GM21423 (cell line): ENCODE results near the gene TNS4.

Experiments used
- ATAC-seq: cut with Tn5 transposase; IDR thresholded peaks from one replicate; pipeline ENCODE4 v1.9.1; 2021; ENCODE audit warnings: mild to moderate bottlenecking, moderate library complexity; ENCODE audit not compliant: unreplicated experiment

Gene TNS4

DNA sequence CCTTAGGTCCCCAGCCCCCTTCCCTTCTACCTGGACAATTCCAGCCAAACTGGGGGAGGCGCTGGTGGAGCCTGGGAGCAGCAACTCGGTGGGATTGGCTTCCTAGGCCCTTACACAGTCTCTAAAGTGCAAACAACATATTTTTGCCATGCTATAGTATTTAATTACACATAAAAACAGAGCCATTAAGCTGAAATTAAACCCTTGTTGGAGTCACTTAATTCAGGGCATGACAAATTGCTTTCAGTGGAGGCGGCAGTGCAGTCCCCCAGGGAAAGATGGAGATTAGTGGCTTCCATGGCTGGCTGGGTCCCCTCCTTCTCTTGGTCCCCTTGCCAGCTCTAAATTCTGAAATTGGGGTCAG, 40.8 kb downstream of the TNS4 start:
- ATAC-seq = no peak

DNA sequence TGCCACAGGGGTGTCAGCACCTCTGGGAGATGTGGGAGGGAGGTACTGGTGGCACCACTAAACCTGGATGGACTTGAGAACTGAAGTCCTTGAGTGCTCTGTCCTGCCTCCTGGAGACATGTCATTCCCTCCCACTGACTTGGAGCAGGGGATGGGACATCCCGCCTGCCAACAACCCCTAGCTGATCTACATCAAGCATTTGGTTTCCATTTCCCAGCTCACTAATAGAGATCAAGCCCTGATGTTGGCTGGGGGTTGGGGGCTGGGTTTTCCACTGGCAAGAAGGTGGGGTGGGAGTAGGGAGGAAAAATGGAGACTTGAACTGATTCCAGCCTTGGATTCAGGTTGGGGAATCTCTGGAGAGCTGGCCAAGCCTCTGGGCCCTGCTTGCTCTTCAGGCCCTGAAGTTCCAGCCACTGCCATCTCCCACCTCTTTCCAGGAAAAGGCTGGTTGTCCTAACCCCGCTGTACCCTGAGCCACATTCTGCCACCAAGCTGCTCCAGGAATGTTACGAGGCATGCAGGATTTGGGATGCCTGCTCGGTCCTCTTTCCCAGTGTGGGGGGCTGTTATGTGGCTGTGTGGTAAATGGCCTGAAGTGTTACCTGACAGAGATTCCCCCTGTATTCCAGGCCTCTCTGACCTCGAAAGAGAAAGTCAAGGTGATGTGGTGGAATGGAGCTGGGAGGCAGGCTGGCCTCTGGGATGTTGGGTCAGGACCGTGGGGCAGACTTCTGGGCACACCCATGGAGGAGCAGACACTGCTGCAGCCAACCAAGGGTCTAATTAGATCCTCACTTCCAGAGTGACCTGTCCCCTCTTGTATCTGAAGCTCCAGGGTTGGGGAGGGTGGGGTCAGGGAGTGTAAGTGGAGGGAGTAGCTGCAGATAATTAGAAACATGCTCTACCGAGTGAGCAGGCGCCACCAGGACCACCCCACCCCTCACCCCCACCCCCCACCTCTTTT, 41.5 kb downstream of the TNS4 start:
- no peak for ATAC-seq

DNA sequence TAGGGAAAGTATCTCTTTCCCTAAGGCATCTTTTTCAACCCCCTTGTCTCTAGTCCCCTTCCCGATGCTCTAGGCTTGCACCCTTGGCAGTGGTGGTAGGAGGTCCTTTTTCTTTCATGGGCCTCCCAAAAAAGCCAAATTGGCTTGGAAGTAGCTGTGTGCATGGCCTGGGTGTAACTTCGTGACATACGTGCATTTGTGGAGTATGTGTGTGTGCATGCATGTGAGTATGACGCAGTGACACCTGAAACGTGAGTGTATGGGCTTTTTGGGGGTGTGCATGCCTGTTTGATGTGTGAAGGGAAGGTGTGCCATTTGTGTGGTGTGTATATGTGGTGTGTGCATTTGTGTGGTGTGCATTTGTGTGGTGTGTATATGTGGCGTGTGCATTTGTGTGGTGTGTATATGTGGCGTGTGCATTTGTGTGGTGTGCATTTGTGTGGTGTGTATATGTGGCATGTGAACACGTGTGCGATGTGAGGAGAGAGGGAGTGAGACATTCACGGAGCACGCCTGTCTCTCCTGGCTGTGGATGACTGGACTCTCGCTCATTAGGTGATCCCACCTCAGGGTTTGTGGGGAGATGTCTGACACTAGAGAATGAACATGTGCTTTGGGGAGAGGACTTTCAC, 42.5 kb downstream of the TNS4 start:
- no peak for ATAC-seq

DNA sequence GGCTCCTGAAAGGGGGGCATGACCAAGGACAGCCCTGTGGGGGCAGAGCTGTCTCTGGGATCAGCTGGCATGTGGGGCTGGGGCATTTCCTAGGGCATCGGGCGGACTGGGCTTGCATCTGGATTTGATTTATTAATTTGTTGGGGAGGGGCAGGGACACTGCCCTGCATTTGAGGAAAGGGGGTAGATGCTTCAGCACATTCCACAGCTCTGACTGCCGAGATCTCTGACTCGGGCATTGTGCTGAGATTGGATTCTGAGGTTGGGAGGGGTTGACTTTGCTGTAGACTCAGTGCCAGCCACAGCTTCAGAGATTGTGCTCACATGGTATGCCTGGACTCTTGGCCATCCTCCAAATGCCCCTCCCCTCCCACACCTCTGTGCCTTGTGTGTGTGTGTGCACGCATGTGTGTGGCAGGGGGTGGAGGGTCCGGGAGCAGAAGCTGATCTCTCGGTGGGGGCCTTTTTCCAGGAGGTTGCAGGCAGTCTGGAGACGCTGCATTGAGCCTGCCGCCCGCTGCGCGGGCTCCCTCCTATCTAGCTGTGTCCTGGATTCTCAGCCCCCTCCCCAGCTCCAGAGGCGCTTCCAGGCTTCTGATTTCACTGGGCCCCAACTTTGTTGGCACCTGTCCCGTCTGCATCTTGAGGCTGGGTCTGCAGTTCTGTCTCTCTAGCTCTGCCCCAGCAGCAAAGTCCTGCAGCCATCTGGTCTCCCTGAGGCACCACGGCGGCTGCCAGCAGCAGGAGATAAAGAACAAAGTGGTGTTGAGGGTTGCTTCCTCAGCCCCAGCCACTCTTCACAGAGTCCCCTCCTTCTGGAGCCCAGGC, 43.2 kb downstream of the TNS4 start:
- no peak for ATAC-seq

- ATAC-seq = no peak
Measured at GRCh38 chr17:40457369-40457768, 44.1 kb downstream of the TNS4 start.

DNA sequence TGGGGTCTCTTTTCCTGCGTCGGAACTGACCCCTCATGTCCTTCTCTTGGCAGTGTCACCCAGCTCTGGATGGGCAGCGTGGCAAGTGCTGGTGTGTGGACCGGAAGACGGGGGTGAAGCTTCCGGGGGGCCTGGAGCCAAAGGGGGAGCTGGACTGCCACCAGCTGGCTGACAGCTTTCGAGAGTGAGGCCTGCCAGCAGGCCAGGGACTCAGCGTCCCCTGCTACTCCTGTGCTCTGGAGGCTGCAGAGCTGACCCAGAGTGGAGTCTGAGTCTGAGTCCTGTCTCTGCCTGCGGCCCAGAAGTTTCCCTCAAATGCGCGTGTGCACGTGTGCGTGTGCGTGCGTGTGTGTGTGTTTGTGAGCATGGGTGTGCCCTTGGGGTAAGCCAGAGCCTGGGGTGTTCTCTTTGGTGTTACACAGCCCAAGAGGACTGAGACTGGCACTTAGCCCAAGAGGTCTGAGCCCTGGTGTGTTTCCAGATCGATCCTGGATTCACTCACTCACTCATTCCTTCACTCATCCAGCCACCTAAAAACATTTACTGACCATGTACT, 44.9 kb downstream of the TNS4 start:
- ATAC-seq = no peak

DNA sequence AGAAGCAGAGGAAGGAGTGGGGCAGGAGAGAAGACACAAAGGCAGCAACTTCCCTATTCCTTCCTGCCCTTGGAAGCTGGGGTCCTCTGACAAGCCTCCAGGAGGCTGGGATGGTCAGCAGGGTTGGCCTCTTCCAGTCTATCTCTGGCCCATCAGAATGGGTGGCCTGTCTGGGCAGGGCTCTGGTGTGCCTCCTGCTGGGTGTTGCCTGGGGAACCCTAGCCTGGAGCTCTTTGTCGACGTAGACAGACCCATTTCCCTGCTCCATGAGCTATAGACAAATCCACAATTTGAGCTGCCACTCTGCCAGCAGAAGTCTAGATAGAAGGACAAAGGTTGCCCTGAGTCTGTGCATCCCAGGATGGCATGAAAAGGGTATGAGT, 46.8 kb downstream of the TNS4 start:
- ATAC-seq = no peak

GRCh38 chr17:40453881-40454612, 47.4 kb downstream of the TNS4 start:
- ATAC-seq = no peak

DNA sequence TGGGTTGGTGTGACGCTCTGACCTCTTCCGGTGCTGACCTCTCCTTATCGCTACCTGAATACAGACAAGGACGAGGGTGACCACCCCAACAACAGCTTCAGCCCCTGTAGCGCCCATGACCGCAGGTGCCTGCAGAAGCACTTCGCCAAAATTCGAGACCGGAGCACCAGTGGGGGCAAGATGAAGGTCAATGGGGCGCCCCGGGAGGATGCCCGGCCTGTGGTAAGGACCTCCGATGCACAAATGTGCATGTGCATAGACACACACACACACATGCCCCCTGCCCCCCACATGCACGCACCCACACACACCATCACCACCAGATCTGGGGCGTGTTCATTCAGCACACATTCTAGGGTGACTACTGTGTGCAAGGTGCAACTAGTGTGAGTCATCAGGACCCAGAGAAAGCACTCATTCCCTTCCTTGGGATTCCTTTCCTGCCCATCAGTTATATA, 48.5 kb downstream of the TNS4 start:
- ATAC-seq = no peak

GRCh38 chr17:40452216-40452787, 49.1 kb downstream of the TNS4 start:
- no peak for ATAC-seq

- ATAC-seq = no peak
Measured at GRCh38 chr17:40451420-40451819, 50.0 kb downstream of the TNS4 start.

DNA sequence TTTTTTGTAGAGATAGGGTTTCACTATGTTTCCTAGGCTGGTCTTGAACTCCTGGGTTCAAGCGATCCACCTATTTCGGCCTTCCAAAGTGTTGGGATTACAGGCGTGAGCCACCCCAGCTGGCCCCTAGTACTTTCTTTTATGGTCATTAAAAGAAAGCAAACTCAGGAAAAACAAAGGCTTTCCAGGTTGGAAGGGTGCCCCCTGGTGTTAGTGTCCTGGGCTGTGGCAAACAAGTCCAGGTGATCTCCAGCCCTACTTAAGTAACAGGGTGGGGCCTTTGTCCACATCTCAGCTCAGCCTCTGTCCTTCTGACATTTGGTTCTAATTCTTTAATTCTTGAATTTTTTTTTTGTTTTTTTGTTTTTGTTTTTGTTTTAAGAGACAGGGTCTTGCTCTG, 51.2 kb downstream of the TNS4 start:
- ATAC-seq = no peak

GRCh38 chr17:40448639-40449261, 52.7 kb downstream of the TNS4 start:
- ATAC-seq = no peak

GRCh38 chr17:40448213-40448638, 53.2 kb downstream of the TNS4 start:
- ATAC-seq = no peak

GRCh38 chr17:40447806-40448205, 53.6 kb downstream of the TNS4 start:
- no peak for ATAC-seq

GRCh38 chr17:40447148-40447644, 54.2 kb downstream of the TNS4 start:
- no peak for ATAC-seq

GRCh38 chr17:40445751-40446468, 55.5 kb downstream of the TNS4 start:
- ATAC-seq = no peak

DNA sequence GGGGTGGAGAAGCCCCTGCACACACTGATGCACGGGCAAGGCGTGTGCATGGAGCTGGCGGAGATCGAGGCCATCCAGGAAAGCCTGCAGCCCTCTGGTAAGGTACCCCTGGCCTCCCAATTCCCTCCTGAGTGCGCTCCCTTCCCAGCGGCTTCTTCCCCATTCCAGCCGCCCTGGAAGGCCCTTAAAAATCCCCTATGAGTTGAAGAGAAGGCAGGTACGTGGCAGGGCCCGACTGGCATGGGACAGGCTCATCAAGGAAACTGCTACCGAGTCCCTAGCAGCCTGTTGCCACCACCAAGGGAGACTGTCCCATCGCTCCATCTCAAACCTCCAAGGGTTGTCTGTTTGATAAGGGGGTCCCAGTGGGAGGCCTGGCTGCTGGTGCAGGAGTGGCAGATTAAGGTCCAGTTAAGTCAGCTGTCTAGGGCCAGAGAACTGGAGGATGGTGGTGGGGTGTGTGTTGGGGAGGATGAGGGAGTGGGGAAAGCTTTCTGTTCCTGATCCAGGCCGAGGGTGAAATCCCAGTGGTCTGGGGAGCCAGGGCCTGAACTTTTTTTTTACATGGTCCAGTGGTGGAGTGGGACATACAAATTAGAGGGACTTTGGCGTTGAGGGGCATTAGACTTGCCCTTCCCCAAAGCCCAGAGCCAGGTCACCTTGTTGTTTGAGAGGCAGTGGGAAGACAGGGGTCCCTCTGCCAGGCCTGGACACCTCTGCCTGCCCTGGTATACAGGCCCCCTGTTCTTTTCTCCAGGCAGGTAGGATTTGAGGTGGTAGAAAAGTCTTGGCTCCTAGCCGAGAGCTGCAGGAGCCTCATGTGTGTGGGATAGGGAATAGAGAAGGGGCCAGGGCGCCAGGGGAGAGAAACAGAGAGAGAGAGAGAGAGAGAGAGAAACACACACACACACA, 57.2 kb downstream of the TNS4 start:
- ATAC-seq = no peak
